ENCODE measurements around the gene IL1RL2.

IL1RL2 gene

GRCh38 chr2:102235042-102235473 is 48.2 kb downstream of the IL1RL2 start:
- Mint-ChIP-seq H3K27ac (no peak overlapping the region), H3K4me1 (ENCODE audit: low read depth) (peaks cover 26% of the 10 kb centered on the region), H3K27me3 (ENCODE audit: low read depth) (no peaks in the 10 kb centered on the region), H3K36me3 (ENCODE audit: low read depth) (no peaks in the 10 kb centered on the region), H3K4me3 (no peak overlapping the region), H3K9me3 (no peaks in the 10 kb centered on the region)

- no peak overlapping the region for H3K4me3 Mint-ChIP-seq
- no peak overlapping the region for H3K27ac Mint-ChIP-seq
- H3K9me3 Mint-ChIP-seq: no peaks in the 10 kb centered on the region
- H3K27me3 Mint-ChIP-seq (ENCODE audit: low read depth): no peaks in the 10 kb centered on the region
- H3K36me3 Mint-ChIP-seq (ENCODE audit: low read depth): no peaks in the 10 kb centered on the region
- H3K4me1 Mint-ChIP-seq (ENCODE audit: low read depth): peaks cover 30% of the 10 kb centered on the region
Observed at GRCh38 chr2:102235491-102235890, 48.7 kb downstream of the IL1RL2 start.

GRCh38 chr2:102236132-102236531 is 49.3 kb downstream of the IL1RL2 start:
- Mint-ChIP-seq H3K4me1 (ENCODE audit: low read depth) (peaks cover 36% of the 10 kb centered on the region), H3K4me3 (no peak overlapping the region), H3K36me3 (ENCODE audit: low read depth) (no peaks in the 10 kb centered on the region), H3K27ac (no peak overlapping the region), H3K9me3 (no peaks in the 10 kb centered on the region), H3K27me3 (ENCODE audit: low read depth) (no peaks in the 10 kb centered on the region)

- Mint-ChIP-seq H3K4me1 (ENCODE audit: low read depth) (peaks cover 43% of the 10 kb centered on the region), H3K4me3 (no peak overlapping the region), H3K36me3 (ENCODE audit: low read depth) (no peaks in the 10 kb centered on the region), H3K27ac (no peak overlapping the region), H3K27me3 (ENCODE audit: low read depth) (no peaks in the 10 kb centered on the region), H3K9me3 (no peaks in the 10 kb centered on the region)
Observed at GRCh38 chr2:102237176-102237575, 50.4 kb downstream of the IL1RL2 start.

GRCh38 chr2:102238039-102238756 is 51.4 kb downstream of the IL1RL2 start:
- Mint-ChIP-seq H3K27me3 (ENCODE audit: low read depth) (no peaks in the 10 kb centered on the region), H3K36me3 (ENCODE audit: low read depth) (no peaks in the 10 kb centered on the region), H3K27ac (no peak overlapping the region), H3K4me3 (no peak overlapping the region), H3K4me1 (ENCODE audit: low read depth) (peaks cover 43% of the 10 kb centered on the region), H3K9me3 (no peaks in the 10 kb centered on the region)

- no peaks in the 10 kb centered on the region for H3K9me3 Mint-ChIP-seq
- no peak overlapping the region for H3K4me3 Mint-ChIP-seq
- no peaks in the 10 kb centered on the region for H3K36me3 Mint-ChIP-seq (ENCODE audit: low read depth)
- H3K27ac Mint-ChIP-seq: peak overlapping the region; percentile 57
- H3K4me1 Mint-ChIP-seq (ENCODE audit: low read depth): peaks cover 40% of the 10 kb centered on the region
- no peaks in the 10 kb centered on the region for H3K27me3 Mint-ChIP-seq (ENCODE audit: low read depth)
Observed at GRCh38 chr2:102238778-102239177, 52.0 kb downstream of the IL1RL2 start.

- H3K27me3 Mint-ChIP-seq (ENCODE audit: low read depth): no peaks in the 10 kb centered on the region
- H3K27ac Mint-ChIP-seq: peak overlapping the region; percentile 57
- H3K4me3 Mint-ChIP-seq: no peak overlapping the region
- H3K36me3 Mint-ChIP-seq (ENCODE audit: low read depth): no peaks in the 10 kb centered on the region
- H3K4me1 Mint-ChIP-seq (ENCODE audit: low read depth): peaks cover 34% of the 10 kb centered on the region
- no peaks in the 10 kb centered on the region for H3K9me3 Mint-ChIP-seq
Observed at GRCh38 chr2:102239344-102239743, 52.5 kb downstream of the IL1RL2 start.

- Mint-ChIP-seq H3K9me3 (no peaks in the 10 kb centered on the region), H3K27ac (peak overlapping the region; percentile 76), H3K4me1 (ENCODE audit: low read depth) (peaks cover 28% of the 10 kb centered on the region), H3K36me3 (ENCODE audit: low read depth) (no peaks in the 10 kb centered on the region), H3K27me3 (ENCODE audit: low read depth) (no peaks in the 10 kb centered on the region), H3K4me3 (peak overlapping the region; percentile 37)
Observed at GRCh38 chr2:102240640-102241370, 54.0 kb downstream of the IL1RL2 start.

- Mint-ChIP-seq H3K4me3 (no peak overlapping the region), H3K9me3 (no peaks in the 10 kb centered on the region), H3K4me1 (ENCODE audit: low read depth) (peaks cover 28% of the 10 kb centered on the region), H3K27me3 (ENCODE audit: low read depth) (no peaks in the 10 kb centered on the region), H3K36me3 (ENCODE audit: low read depth) (no peaks in the 10 kb centered on the region), H3K27ac (no peak overlapping the region)
Observed at GRCh38 chr2:102241616-102242305, 54.9 kb downstream of the IL1RL2 start.

GRCh38 chr2:102245266-102246151 is 58.7 kb downstream of the IL1RL2 start:
- H3K4me3 Mint-ChIP-seq: no peak overlapping the region
- H3K9me3 Mint-ChIP-seq: no peaks in the 10 kb centered on the region
- no peak overlapping the region for H3K27ac Mint-ChIP-seq
- peaks cover 14% of the 10 kb centered on the region for H3K4me1 Mint-ChIP-seq (ENCODE audit: low read depth)
- H3K27me3 Mint-ChIP-seq (ENCODE audit: low read depth): no peaks in the 10 kb centered on the region
- H3K36me3 Mint-ChIP-seq (ENCODE audit: low read depth): no peaks in the 10 kb centered on the region

GRCh38 chr2:102250278-102250821 is 63.5 kb downstream of the IL1RL2 start:
- Mint-ChIP-seq H3K36me3 (ENCODE audit: low read depth) (peaks cover 6% of the 10 kb centered on the region), H3K27me3 (ENCODE audit: low read depth) (no peaks in the 10 kb centered on the region), H3K9me3 (peaks cover 3% of the 10 kb centered on the region), H3K4me1 (ENCODE audit: low read depth) (peaks cover 37% of the 10 kb centered on the region), H3K4me3 (no peak overlapping the region), H3K27ac (no peak overlapping the region)

GRCh38 chr2:102251042-102251848 is 64.4 kb downstream of the IL1RL2 start:
- H3K27me3 Mint-ChIP-seq (ENCODE audit: low read depth): no peaks in the 10 kb centered on the region
- H3K9me3 Mint-ChIP-seq: peaks cover 3% of the 10 kb centered on the region
- H3K4me1 Mint-ChIP-seq (ENCODE audit: low read depth): peaks cover 41% of the 10 kb centered on the region
- H3K4me3 Mint-ChIP-seq: peak overlapping the region; percentile 85
- peak overlapping the region; percentile 82 for H3K27ac Mint-ChIP-seq
- H3K36me3 Mint-ChIP-seq (ENCODE audit: low read depth): peaks cover 9% of the 10 kb centered on the region

GRCh38 chr2:102251849-102252203 is 65.0 kb downstream of the IL1RL2 start:
- Mint-ChIP-seq H3K27ac (no peak overlapping the region), H3K4me1 (ENCODE audit: low read depth) (peaks cover 47% of the 10 kb centered on the region), H3K36me3 (ENCODE audit: low read depth) (peaks cover 11% of the 10 kb centered on the region), H3K9me3 (peaks cover 3% of the 10 kb centered on the region), H3K4me3 (no peak overlapping the region), H3K27me3 (ENCODE audit: low read depth) (no peaks in the 10 kb centered on the region)
